GM19324 (cell line): ENCODE results near the gene HSDL2.

Experiments
- ATAC-seq: cut with Tn5 transposase; IDR thresholded peaks from one replicate; pipeline ENCODE4 v1.9.1; 2021; ENCODE audit warnings: mild to moderate bottlenecking, moderate library complexity; ENCODE audit not compliant: unreplicated experiment, low FRiP score

Gene HSDL2

DNA sequence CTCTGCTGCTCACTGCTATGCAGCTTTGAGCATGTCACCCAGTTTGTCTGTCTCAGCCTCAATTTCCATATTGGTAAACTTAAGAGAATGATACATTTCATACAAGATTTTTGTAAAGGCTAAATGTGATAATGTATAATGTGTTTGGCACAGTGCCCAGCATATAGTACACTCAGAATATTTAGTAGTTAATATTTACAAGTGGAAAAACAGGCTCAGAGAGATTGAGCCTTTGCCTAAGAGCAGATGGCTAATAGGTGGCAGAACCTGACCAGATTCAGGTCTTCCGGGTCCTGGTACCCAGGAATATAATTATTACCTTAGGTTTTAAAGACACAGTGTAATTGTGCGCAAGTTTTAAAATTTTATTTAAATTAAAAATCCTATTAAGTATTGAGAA is 59.9 kb downstream of the HSDL2 start:
- no peak for ATAC-seq

DNA sequence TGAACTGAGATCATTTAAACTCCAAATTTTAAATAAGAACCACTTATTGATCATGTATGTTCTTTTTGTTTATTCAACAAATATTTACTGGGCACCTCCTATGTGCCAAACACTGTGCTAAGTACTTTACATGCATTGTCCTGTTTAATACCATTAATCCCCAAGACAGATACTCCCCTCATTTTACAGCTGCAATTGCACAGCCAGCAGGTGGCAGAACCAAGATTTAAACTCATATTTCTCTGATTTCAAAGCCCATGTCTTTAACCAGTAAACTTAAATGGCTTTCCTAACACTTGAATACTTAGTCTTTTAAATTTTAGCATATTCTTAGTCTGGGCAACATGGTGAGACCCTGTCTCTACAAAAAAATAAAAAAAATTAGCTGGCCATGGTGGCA is 63.3 kb downstream of the HSDL2 start:
- ATAC-seq = no peak

DNA sequence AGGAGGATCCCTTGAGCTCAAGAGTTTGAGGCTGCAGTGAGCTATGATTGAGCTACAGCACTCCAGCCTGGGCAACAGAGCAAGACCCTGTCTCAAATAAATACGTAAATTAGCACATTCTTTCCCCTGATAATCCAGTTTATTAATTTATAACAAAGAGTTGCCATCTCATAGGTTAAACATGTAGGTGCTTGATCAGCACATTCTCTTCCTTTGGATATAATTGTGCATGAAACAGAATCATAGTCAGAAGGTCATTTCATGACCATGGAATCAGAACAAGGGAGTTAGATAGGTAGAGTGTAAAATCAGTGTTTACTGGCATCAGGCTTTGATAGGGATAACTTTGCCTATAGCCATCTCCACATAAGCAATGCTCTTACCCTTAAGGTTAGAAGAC is 63.7 kb downstream of the HSDL2 start:
- ATAC-seq = no peak

DNA sequence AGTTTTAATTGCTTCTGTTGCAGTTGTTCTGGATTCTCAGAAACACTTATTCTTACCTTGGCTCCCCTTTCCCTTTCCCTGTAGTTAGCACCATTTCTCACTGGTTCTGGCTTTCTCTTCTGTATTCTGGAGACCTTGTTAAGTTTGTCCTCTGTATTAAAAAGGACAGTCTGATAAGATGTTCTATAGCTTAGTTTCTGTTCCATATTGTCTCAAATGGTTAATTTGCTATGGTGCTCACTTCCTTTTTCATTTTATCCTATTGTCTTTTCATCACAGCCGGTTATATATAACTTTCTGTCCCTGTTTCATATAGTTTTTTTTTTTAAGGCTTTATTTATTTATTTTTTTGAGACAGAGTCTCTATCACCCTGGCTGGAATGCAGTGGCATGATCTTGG is 65.3 kb downstream of the HSDL2 start:
- ATAC-seq = no peak

DNA sequence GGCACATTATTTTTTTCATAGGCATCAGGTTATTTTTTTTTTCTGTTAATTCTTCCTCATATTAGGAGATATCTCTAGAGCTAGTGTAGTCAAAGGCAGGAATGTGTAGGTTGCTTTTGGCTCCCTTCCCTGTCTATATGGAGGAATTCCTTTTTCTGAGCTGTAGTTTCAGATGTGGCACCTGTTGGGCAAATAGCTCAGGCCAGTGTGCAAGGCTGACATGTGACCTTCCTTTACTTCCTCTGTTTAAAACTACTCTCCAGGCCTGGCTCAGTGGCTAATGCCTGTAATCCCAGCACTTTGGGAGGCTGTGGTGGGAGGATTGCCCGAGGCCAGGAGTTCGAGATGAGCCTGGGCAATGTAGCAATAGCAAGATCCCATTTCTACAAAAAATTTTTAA is 66.2 kb downstream of the HSDL2 start:
- no peak for ATAC-seq

DNA sequence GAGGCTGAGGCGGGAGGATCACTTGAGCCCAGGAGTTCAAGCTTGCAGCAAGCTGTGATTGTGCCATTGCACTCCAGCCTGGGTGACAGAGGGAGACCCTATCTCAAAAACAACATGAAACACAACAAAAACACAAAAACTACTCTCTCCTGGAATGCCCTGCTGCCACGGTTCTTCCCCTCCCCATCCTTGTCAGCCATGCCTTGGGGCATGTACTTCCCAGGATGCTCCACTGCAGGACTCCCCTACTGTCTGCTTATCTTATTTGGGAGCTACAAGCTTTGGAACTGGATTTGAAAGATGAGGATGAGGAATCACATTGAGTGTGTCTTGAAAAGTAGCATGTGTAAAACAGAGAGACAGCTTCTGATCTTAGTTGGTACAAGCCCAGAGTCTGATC is 66.6 kb downstream of the HSDL2 start:
- no peak for ATAC-seq

DNA sequence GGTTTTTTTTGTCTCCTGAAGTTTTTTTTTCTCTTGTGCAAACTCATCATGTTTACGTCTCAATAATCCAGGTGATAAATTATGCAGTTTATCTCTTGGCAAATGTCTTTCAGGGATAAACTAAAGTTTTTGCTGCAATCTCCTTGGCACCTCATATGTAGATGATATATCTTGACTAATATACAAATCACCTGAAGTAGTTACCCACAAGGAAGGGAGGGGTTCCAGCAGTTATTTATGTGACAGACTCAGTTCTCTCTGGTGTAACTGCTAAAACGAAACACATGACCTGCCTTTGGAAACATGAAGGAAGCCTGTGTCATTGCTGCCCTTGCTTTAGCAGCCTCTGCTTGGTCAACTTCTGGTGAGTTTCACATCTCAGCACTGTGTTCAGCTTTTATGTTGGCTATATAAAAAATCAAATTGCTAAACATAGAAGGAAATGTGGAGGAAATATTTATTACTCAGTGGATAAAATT is 67.4 kb downstream of the HSDL2 start:
- no peak for ATAC-seq

DNA sequence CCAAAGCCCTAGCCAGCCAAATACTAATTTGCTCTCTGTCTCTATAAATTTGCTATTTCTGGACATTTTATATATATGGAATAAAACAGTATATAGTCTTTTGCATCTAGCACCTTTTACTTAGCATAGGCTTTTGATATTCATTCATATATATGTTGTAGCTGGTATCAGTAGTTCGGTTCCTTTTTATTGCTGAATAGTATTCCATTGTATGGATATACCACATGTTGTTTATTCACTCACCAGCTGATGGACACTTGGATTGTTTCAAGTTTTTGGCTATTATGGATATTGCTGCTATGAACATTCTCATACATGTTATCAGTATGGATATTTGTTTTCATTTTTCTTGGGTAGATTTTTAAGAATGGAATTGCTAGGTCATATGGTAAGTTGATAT is 82.9 kb downstream of the HSDL2 start:
- ATAC-seq = no peak

DNA sequence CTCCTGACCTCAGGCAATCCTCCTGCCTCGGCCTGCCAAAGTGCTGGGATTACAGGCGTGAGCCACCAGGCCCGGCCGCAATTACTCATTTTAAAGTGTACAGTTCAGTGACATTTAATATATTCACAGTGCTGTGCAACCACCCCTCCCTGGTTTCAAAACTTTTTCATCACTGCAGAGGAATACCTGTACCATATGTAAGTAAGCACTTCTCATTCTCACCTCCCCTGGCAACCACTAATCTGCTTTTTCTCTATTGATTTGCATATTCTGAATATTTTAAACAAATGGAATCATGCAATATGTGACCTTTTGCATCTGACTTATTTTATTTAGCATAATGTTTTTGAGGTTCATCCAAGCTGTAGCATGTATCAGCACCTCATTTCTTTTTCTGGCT is 85.4 kb downstream of the HSDL2 start:
- ATAC-seq = no peak

DNA sequence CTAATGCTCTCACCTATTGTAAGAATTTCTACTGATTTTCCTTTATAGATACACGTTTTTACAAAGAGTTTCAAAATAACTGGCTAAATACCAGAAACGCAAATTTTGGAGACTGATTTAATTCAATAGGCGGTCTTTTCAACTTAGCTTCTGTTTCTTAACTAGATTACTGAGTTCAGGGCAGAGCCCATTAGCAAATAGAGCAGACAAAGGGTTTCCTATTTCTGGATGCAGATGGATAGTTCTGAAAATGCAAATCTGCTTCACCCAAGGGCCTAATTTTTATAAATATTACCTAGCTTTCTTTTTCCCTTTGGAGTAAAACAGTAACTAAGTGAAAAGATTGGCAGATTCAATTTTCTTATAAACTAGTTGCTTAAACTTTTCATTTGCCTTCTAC is 93.1 kb downstream of the HSDL2 start:
- no peak for ATAC-seq

DNA sequence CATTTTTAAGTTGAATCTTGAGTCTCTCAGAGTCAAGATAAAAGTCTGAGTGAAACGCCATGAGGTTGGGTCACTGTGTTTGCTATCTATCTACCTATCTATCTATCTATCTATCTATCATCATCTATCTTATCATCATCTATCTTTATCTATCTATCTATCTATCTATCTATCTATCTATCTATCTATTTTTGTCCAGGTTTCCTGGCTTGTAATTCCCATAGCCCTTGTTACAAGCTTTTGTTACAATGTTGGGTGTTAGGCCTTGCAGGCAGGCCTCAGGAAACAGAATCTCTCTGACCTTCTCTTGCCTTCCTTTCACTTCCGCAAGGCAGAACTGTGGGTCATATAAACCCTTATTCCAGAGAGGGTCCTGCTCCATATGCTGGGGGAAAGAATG is 94.1 kb downstream of the HSDL2 start:
- no peak for ATAC-seq

DNA sequence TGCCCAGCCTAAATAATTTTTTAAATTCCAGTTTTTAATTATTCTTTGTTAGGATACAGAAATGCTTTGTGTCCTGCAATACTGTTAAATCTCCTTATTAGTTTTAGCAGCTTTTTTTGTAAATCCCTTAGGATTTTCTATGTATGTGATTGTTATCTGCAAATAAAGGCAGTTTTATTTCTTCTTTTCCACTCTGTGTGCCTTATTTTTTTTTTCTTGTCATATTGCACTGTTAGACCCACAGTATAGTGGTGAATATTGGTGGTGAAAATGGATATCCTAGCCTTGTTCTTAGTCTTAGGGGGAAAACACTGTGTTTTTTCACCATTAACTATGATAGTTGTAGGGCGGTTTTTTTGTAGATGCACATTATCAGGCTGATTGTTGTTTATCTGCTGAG is 95.4 kb downstream of the HSDL2 start:
- no peak for ATAC-seq

DNA sequence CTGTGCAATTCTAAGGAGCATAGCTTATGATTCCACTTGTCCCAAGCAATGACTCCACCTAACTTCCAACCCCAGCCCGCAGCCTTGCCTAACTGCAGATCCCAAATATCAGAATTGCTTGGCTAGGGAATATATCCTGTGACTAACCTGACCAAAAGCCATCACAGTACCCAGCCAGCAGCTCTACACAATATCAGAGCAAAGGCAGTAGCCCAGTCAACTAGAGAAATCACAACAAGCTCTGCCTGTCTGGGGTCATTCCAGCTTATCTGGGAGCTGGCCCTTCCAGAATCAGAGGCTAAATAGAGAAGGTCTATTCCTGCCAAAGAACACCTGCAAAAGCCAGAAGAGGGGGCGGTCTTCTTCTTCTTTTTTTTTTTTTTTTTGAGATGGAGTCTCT is 97.4 kb downstream of the HSDL2 start:
- ATAC-seq = no peak

DNA sequence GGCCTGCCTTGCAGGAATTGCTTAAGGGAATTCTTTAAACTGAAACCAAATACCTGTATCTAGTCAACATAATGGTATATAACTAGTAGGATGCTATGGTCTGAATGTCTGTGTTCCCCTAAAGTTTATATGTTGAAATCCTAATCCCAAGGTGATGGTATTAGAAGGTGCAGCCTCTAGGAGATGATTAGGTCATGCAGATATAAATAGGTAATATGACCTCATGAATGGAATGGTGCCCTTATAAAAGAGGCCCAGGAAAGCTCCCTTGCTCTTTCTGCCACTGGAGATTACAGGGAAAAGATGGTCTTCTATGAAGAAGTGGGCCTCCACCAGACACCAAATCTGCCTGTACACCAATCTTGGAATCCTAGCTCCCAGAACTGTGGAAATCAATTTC is 99.3 kb downstream of the HSDL2 start:
- ATAC-seq = no peak

DNA sequence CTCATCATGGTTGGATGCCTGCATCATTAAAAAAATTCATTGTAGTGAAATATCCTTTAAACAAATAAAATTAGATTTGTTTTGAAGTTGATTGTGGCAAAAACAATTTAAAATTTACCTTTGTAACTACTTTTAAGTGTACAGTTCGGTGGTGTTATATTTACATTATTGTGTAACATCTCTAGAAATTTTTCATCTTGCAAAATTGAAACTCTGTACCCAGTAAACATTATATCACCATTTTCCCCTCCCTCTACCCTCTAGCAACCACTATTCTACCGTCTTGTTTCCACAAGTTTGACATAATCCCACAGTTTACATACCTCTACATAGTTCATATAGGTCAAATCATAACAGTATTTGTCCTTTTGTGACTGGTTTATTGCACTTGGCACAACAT is 104.7 kb downstream of the HSDL2 start:
- ATAC-seq = no peak

DNA sequence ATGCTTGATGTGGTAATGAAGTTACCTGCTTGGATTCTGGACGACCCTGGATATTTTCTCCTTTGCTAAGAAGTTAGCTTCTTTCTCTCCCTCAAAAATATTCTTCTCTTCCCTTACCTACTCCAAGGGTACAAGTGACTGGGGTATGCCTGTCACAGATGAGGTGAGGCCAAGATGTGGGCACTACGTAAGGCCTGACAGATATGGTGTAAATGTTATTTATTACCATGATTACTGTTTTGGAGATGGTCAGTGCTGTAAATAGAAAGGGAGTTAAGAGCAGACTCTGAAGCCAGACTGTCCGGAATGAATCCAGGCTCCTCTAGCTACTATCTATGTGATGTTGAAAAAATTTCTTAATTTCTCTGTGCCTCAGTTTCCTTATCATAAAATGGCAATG is 105.7 kb downstream of the HSDL2 start:
- ATAC-seq = no peak

DNA sequence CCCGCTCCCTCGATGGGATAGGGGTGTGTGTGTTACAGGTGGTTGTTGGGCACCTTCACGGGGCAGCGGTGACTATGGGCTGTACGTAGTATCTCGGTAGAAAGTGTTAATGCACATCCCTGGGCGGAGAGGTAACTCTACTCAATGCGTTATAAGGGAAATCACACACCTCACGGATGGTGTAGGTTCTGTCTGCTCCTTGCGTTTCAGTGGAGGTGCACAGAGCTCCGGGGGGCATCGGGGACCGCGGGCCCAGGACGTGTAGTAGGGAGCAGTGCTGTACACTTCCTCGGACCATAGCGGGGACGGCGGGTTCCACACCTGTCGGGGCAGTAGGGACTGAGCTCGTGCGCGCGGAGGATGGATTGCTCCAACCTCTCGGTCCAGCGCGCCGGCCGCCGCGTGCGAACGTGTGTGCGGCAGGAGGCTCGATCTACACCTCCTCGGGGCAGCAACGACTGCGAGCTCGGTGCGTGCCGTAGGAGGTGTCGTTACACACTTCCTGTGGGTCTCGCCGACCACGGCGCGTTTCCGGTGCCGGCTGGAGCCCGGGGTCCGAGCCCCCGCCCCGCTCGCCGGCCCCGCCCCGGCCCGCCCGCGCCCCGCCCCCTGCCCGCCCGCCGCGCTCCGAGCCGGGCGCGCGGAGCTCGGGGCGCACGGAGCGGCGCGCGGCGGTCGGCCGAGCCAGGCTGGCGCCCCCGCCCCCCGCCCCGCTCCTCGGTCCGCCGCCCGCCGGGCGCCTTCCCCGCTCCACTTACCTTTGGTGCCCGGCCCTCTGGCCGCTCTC is 106.5 kb downstream of the HSDL2 start, which contains the start of gene KIAA1958:
Gene KIAA1958, plus strand, starts transcription at position 607 of the 787 bp plus-strand sequence. CDS start 87,254 bp downstream, outside the sequence.
- ATAC-seq = peak; percentile 96

DNA sequence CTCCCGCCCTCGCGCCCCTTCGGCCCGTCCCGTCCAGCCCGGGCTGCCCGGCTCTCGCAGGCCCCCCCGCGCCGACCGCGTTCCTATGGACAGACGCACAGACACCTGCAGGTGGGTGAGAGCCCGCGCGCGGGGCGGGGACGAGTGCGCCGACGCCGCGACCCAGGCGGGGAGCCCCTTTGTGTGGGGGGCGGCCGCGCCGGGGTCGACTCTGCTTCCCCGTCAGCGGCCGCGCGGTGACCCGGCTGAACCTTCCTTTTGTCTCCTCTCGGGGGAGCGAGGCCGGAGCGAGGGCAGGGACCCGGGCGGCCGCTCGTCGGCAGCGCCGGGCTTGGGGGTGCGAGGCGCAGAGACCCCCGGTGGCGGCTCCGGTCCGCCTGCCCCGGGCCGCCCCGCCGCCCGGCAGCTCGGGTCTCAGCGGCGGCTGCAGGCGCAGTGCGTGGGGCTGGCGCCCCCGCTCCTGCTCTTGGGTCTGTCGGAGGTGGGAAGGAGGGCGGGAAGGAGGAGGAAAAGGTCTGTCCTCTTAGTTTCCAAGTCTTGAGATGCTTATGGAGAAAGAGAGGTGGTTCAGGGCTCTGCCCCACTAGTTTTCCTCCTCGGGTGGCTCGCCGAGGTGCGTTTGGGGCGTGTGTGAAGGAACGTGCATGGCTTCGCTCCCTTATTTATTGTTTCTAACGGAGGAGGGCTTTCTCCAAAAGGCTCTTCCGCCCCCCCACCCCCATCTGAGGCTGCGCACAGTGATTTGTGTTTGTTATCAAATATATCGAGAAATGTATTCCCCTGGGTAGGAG is 107.3 kb downstream of the HSDL2 start:
- peak; percentile 58 for ATAC-seq

DNA sequence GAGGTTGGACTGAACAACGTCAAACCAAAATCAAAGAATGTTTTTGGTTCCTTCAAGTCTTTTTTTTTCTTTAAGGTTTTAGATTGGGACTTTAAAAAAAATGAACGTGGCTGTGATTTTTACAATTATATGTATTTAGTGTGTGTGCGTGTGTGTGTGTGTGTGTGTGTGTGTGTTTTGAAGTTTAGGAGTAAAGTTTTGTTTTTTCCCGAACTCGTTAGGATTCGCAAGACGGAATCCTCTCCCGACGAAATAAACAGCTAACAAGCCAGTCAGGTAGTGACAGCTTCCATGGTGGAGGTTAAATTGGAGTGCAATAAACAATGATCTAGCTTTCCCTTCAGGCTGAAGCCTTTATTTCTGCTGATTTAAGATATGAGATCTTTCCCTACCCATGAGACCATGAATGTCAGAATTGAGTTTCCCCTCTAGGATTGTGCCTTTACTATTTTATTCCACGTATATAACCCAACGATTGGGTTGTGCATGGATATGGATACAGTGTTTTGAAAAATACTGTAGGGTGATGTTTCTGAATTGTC is 108.0 kb downstream of the HSDL2 start:
- ATAC-seq = no peak

DNA sequence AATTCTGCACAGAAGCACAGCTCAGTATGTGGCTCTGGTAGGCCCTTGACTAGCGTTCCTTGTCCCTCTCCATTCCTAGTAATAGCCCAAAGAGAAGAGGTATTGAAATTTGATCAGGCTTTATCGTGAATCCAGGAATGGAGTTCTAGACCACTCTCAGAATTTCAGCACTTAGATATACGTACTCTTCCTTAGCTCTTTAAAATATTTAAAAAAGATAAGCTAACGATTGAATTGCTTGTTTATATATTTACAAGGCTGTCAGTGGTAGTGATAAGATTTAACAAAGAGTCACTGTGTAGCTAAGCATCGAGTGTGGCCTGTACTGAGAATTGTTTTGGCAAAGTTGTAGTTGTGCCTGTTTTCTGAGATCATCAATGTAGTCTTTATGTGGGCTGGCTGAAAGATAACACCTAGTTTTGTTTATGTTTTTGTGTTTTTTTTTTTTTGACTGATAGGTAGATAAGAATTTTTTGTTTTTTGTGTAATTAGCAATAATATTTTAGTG is 109.2 kb downstream of the HSDL2 start:
- no peak for ATAC-seq
